GM12878 (cell line): ENCODE data around the gene ADAM19. TPM values are rescaled to one million over a fixed set of nuclear protein-coding genes. Genes with fewer than 3 reads are reported as not detected.

Source experiments
- ATAC-seq: fragments of 200-7000 bp; cut with Tn5 transposase; 3 replicates; pipeline ENCODE4 v1.9.1; 2020; ENCODE audit warnings: mild to moderate bottlenecking, moderate library complexity
- BruUV-seq: library from RNA; stranded (reverse); fragments of 400-500 nt; replicated peaks from 2 replicates; lab custom pipeline; 2021; lab: Mats Ljungman, UMichigan
- CTCF ChIA-PET: fragments of 300-600 bp; sonication (Branson Sonifier 250); formaldehyde crosslinking; extraction: SDS; loops from one replicate; lab custom pipeline; 2021; ENCODE audit warnings: inconsistent platforms; lab: Yijun Ruan, JAX
- POLR2A ChIA-PET: fragments of 350-600 bp; formaldehyde crosslinking; extraction: SDS; loops from one replicate; lab custom pipeline; 2021; ENCODE audit warnings: inconsistent platforms; lab: Charles Lee
- RAD21 ChIA-PET: fragments of 300-600 bp; sonication (Branson Sonifier 250); formaldehyde crosslinking; loops from one replicate; lab custom pipeline; 2023; ENCODE audit warnings: antibody characterized with exemption; ENCODE audit not compliant: unreplicated experiment; lab: Charles Lee
- SMC1A ChIA-PET: fragments of 300-600 bp; sonication (Branson Sonifier 250); formaldehyde crosslinking; loops from one replicate; lab custom pipeline; 2023; ENCODE audit not compliant: unreplicated experiment, uncharacterized antibody; lab: Charles Lee
- DNase-seq: peaks from one replicate; pipeline ENCODE4 v3.0.0-alpha.2; 2011; ENCODE audit warnings: low read depth, low spot score
- FAIRE-seq: peaks from 3 replicates; lab custom pipeline; 2011; peaks lifted over from hg19 to GRCh38; lab: Jason Lieb, UNC
- H2AFZ ChIP-seq: 2 replicates; pipeline ENCODE4 v1.6.0; 2011; ENCODE audit warnings: low read depth, low read length, control low read depth; ENCODE audit not compliant: control insufficient read depth
- H3K27ac ChIP-seq: 2 replicates; pipeline ENCODE4 v1.5.1; 2011; ENCODE audit warnings: control low read depth; ENCODE audit not compliant: control insufficient read depth, insufficient read depth
- H3K27me3 ChIP-seq, 2 experiments: replicated peaks in 1 of 2; 2 replicates each; pipeline versions ENCODE4 v1.6.0 to v1.6.1; 2011; ENCODE audit warnings: low read length in 1 of 2; ENCODE audit not compliant: control insufficient read depth in 2 of 2, insufficient read depth in 2 of 2
- H3K36me3 ChIP-seq, 2 experiments: 2 replicates each; pipeline ENCODE4 v1.5.1; 2011; ENCODE audit warnings: low read length in 1 of 2; ENCODE audit not compliant: control insufficient read depth in 2 of 2, insufficient read depth in 2 of 2
- H3K4me1 ChIP-seq: 2 replicates; pipeline ENCODE4 v1.6.1; 2011; ENCODE audit warnings: mild to moderate bottlenecking, low read length, moderate library complexity, mixed read lengths; ENCODE audit not compliant: control insufficient read depth, insufficient read depth
- H3K4me2 ChIP-seq: 2 replicates; pipeline ENCODE4 v1.6.0; 2011; ENCODE audit warnings: control low read depth; ENCODE audit not compliant: control insufficient read depth, insufficient read depth
- H3K4me3 ChIP-seq: fragments of 200-600 bp; sonication (generic); 2 replicates; pipeline ENCODE4 v1.5.1; 2016
- H3K79me2 ChIP-seq: 2 replicates; pipeline ENCODE4 v1.6.0; 2011; ENCODE audit warnings: low read length; ENCODE audit not compliant: control insufficient read depth, insufficient read depth
- H3K9ac ChIP-seq: 2 replicates; pipeline ENCODE4 v1.8.0; 2011; ENCODE audit warnings: low read length, control low read depth, mixed read lengths; ENCODE audit not compliant: control insufficient read depth, insufficient read depth
- H3K9me3 ChIP-seq: replicated peaks from 3 replicates; pipeline ENCODE4 v1.5.1; 2011; ENCODE audit warnings: mild to moderate bottlenecking, low read length; ENCODE audit not compliant: control insufficient read depth, insufficient read depth
- H4K20me1 ChIP-seq: 2 replicates; pipeline ENCODE4 v1.6.0; 2011; ENCODE audit not compliant: control insufficient read depth, insufficient read depth
- BHLHE40 ChIP-seq, 2 experiments: fragments of 450-650 bp in 1 of 2; IDR thresholded peaks; 2 replicates each; pipeline ENCODE4 v1.6.1; 2011 to 2017; ENCODE audit warnings: low read depth in 2 of 2, borderline replicate concordance in 1 of 2, improper control_type of control experiment in 1 of 2, low read length in 1 of 2, mild to moderate bottlenecking in 1 of 2
- EED ChIP-seq: sonication (generic); IDR thresholded peaks from 2 replicates; pipeline ENCODE4 v1.6.1; 2016; ENCODE audit warnings: antibody characterized with exemption, low read depth
- HCFC1 ChIP-seq: fragments of 150-350 bp; IDR thresholded peaks from 2 replicates; pipeline ENCODE4 v1.6.1; 2014; ENCODE audit warnings: low read length
- KAT2A ChIP-seq: conservative IDR thresholded peaks from 2 replicates; pipeline ENCODE4 v1.6.1; 2011; ENCODE audit warnings: low read depth, low read length; ENCODE audit not compliant: control insufficient read depth
- POLR2A ChIP-seq: IDR thresholded peaks from 2 replicates; pipeline ENCODE4 v1.6.1; 2011; ENCODE audit warnings: low read depth, mild to moderate bottlenecking, low read length
- POLR2AphosphoS2 ChIP-seq: IDR thresholded peaks from 2 replicates; pipeline ENCODE4 v1.6.1; 2011; ENCODE audit warnings: low read depth, mild to moderate bottlenecking, low read length, improper control_type of control experiment, moderate library complexity
- POU2F2 ChIP-seq: IDR thresholded peaks from 3 replicates; pipeline ENCODE4 v1.6.1; 2011; ENCODE audit warnings: low read depth, mild to moderate bottlenecking, low read length, borderline replicate concordance
- SIX5 ChIP-seq: IDR thresholded peaks from 2 replicates; pipeline ENCODE4 v1.6.1; 2011; ENCODE audit warnings: mild to moderate bottlenecking, low read depth, low read length, moderate library complexity; ENCODE audit not compliant: severe bottlenecking
- STAT3 ChIP-seq: IDR thresholded peaks from 2 replicates; pipeline ENCODE4 v1.6.1; 2011; ENCODE audit warnings: low read depth, low read length, improper control_type of control experiment
- SUZ12 ChIP-seq: fragments of 200-600 bp; sonication (generic); IDR thresholded peaks from one replicate; pipeline ENCODE4 v1.6.1; 2018; ENCODE audit warnings: antibody characterized with exemption, mild to moderate bottlenecking; ENCODE audit not compliant: unreplicated experiment
- USF2 ChIP-seq: IDR thresholded peaks from 2 replicates; pipeline ENCODE4 v1.6.1; 2011; ENCODE audit warnings: low read depth, low read length, improper control_type of control experiment, borderline replicate concordance
- ZBTB4 ChIP-seq: fragments of 450-650 bp; formaldehyde crosslinking; IDR thresholded peaks from 2 replicates; pipeline ENCODE4 v1.4.0; 2022; ENCODE audit warnings: mild to moderate bottlenecking, moderate library complexity
- WGBS: methylation state at CpG from one replicate; pipeline ENCODE4 v1.1.6; 2016; ENCODE audit warnings: low lambda C conversion rate; ENCODE audit not compliant: insufficient replicate concordance, insufficient coverage; ENCODE audit errors: missing lambda C conversion rate; 5-methylcytosine and 5-hydroxymethylcytosine counted together
- in situ Hi-C: fragments of 300-500 bp; cut with MboI; formaldehyde crosslinking; loops from 9 replicates; pipeline ENCODE4 v1.14.3; 2018; ENCODE audit warnings: mixed read lengths
- intact Hi-C: fragments of 100-400 bp; cut with micrococcal nuclease; formaldehyde crosslinking; loops from one replicate; pipeline ENCODE4 v1.14.2; 2022; ENCODE audit not compliant: unreplicated experiment
- polyA plus RNA-seq, 11 experiments: library from polyadenylated mRNA; depleted of rRNA in 4 of 11; unstranded in 6 of 11; stranded (reverse) in 5 of 11; fragments of >200 nt; fragmentation: Nextera tagmentation in 4 of 11; fragmentation: Illumina TruSeq in 1 of 11; extraction: Ambion mirVana in 4 of 11; extraction: Trizol in 1 of 11; gene quantifications; 1 replicate in 1 of 11; 2 replicates in 10 of 11; pipeline versions ENCODE4 v1.2.1 to v1.2.3, GENCODE V29; 2011 to 2016; ENCODE audit warnings: inconsistent platforms in 2 of 11, missing spikeins in 2 of 11, low read depth in 1 of 11
- total RNA-seq, 4 experiments: library from RNA; depleted of rRNA in 3 of 4; stranded (reverse); fragments of >200 nt in 3 of 4; fragmentation: Illumina TruSeq in 1 of 4; extraction: Trizol in 1 of 4; gene quantifications; 2 replicates each; pipeline versions ENCODE4 v1.2.1 to v1.2.3, GENCODE V29; 2013 to 2021
- TF ChIP-seq, protein P1 (sequence below), 3 experiments: IDR thresholded peaks in 2 of 3; conservative IDR thresholded peaks in 1 of 3; 2 replicates each; pipeline ENCODE4 v1.5.1; 2011; ENCODE audit warnings: low read depth in 3 of 3, low read length in 3 of 3, mild to moderate bottlenecking in 3 of 3, control low read depth in 2 of 3, moderate library complexity in 2 of 3, inconsistent platforms in 1 of 3, mixed read lengths in 1 of 3; ENCODE audit not compliant: control insufficient read depth in 2 of 3, insufficient read depth in 1 of 3; ENCODE audit errors: extremely low read depth in 1 of 3
- TF ChIP-seq, protein P2 (sequence below): IDR thresholded peaks from 2 replicates; pipeline ENCODE4 v1.6.1; 2012; ENCODE audit warnings: low read depth, low read length, improper control_type of control experiment

ADAM19 gene
- total and polyA plus RNA-seq, 10 of the 15 experiments (the other 5 are each of a cell fraction or from before 2014, with no cell fraction given), result 16.0 to 92.8 (median 44.7) TPM

DNA sequence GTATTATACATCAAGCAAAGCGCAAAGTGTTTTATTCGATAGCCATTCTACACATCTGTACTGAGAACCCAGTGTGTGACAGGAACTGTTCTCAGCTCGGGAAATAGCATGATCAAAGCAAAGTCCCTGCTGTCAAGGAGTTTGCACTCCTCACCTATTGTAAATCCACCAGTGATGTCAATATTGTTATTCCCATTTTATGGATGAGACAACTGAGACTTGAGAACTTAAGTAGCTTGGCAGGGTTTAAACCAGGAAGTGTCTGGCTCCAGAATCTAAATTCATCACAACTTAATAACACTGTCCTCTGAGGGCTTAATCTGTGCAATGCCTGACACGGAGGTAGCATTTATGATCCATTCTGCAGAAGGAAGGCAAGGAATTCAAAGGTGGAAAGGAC lies 50.7 kb downstream of the ADAM19 start:
- Histone ChIP-seq H2AFZ (no peak overlapping the region), H3K36me3 (peaks cover 12 to 15% of the 10 kb centered on the region in 2 experiments; a peak in 3 of 4 replicates), H3K27me3 (no peaks in the 10 kb centered on the region), H3K27ac (no peak overlapping the region), H3K4me1 (peaks cover 13% of the 10 kb centered on the region), H3K4me2 (no peak overlapping the region), H3K4me3 (no peak overlapping the region), H3K9me3 (no peaks in the 10 kb centered on the region; the same call in 2 of the 3 replicates), H4K20me1 (no peaks in the 10 kb centered on the region), H3K79me2 (no peaks in the 10 kb centered on the region), H3K9ac (no peak overlapping the region)
- intact Hi-C loops, result no loop called here
- BruUV-seq, result no TSS peak
- CTCF ChIA-PET, result interaction anchor here (0.7 to 1.4 kb wide), 4 partner anchors 15 to 272 kb away, joined by 3 to 4 read pairs (median 3); no protein-coding TSS in a partner anchor
- in situ Hi-C loops, result no loop called here
- SMC1A ChIA-PET, result interaction anchor here (0.9 to 2.8 kb wide), 8 partner anchors 10 to 86 kb away, joined by 3 to 12 read pairs (median 3); no protein-coding TSS in a partner anchor
- RAD21 ChIA-PET, result interaction anchor here (0.9 to 1.6 kb wide), 4 partner anchors 8 to 47 kb away, joined by 3 to 4 read pairs (median 3); no protein-coding TSS in a partner anchor
- ATAC-seq (no peak), DNase-seq (no peak), FAIRE-seq (no peak)
- POLR2A ChIA-PET, result interaction anchor here (0.9 to 1.6 kb wide), 4 partner anchors 10 to 207 kb away, joined by 3 to 4 read pairs (median 3); partner anchors contain the start of gene THG1L
- WGBS, result 77% methylated on average over 4 of the region's 4 CpGs
- TF ChIP-seq KAT2A, result no peak
- no peak for TF ChIP-seq ZBTB4
- no peak for TF ChIP-seq POLR2A
- TF ChIP-seq USF2, result no peak
- TF ChIP-seq, protein P1, sequence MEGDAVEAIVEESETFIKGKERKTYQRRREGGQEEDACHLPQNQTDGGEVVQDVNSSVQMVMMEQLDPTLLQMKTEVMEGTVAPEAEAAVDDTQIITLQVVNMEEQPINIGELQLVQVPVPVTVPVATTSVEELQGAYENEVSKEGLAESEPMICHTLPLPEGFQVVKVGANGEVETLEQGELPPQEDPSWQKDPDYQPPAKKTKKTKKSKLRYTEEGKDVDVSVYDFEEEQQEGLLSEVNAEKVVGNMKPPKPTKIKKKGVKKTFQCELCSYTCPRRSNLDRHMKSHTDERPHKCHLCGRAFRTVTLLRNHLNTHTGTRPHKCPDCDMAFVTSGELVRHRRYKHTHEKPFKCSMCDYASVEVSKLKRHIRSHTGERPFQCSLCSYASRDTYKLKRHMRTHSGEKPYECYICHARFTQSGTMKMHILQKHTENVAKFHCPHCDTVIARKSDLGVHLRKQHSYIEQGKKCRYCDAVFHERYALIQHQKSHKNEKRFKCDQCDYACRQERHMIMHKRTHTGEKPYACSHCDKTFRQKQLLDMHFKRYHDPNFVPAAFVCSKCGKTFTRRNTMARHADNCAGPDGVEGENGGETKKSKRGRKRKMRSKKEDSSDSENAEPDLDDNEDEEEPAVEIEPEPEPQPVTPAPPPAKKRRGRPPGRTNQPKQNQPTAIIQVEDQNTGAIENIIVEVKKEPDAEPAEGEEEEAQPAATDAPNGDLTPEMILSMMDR (IDR thresholded peaks at IDR 0.05 in 2 of 3, conservative IDR thresholded peaks at IDR 0.05 in 1 of 3; ENCODE audit: control insufficient read depth in 2 of 3, extremely low read depth in 1 of 3, insufficient read depth in 1 of 3, low read depth in 3 of 3, low read length in 3 of 3), result no peak
- TF ChIP-seq POU2F2, result no peak
- no peak for TF ChIP-seq HCFC1
- no peak for TF ChIP-seq SIX5
- TF ChIP-seq EED, result no peak
- TF ChIP-seq, protein P2, sequence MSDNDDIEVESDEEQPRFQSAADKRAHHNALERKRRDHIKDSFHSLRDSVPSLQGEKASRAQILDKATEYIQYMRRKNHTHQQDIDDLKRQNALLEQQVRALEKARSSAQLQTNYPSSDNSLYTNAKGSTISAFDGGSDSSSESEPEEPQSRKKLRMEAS, result no peak
- TF ChIP-seq STAT3, result no peak
- TF ChIP-seq POLR2AphosphoS2, result no peak
- no peak for TF ChIP-seq SUZ12
- no peak for TF ChIP-seq BHLHE40 (IDR thresholded peaks at IDR 0.05; ENCODE audit: borderline replicate concordance in 1 of 2, low read depth in 2 of 2, low read length in 1 of 2)
